ENCODE data around the gene CNPY2. TPM values are rescaled to one million over a fixed set of nuclear protein-coding genes. Genes with fewer than 3 reads are reported as not detected.

The CNPY2 gene
- total and polyA plus RNA-seq, 2 of the 13 experiments (the other 11 are each of a cell fraction or from before 2014, with no cell fraction given) = 285 to 356 TPM

DNA sequence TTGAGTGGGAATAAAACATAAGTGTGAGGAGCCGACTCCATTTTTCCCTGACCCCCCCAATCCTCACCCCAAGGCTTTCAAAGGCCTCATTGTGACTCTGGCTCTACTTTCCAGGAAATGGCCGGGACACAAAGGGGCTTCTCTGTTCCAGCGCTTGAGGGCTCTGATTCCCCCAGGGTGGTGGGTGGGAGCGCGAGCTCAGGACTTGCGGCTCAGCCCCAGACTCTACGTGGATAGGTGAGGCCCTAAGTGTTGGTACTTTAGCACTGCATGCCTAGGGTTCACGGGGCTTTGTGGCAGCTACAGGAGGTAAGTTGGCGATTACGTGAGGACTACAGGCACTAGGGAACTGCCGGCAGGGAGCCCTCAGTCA is 553 bp downstream of the CNPY2 start:
- Histone ChIP-seq H4K20me1 (ENCODE audit: insufficient read depth, low read length) (no peaks in the 10 kb centered on the region), H3K9ac (ENCODE audit: insufficient read depth, low read depth, low read length) (peak overlapping the region; percentile 93), H3K4me1 (ENCODE audit: insufficient read depth, low read length) (peaks cover 24% of the 10 kb centered on the region), H3K27ac (ENCODE audit: extremely low read length, insufficient read depth, low read length) (peak overlapping the region; percentile 83), H3K4me3 (replicated peaks in 1 of 3; ENCODE audit: insufficient read depth in 1 of 3, low read depth in 2 of 3, low read length in 3 of 3) (peak overlapping the region; percentile 83 to 90 (median 84)), H3K9me3 (ENCODE audit: low read length) (no peaks in the 10 kb centered on the region), H2AFZ (ENCODE audit: low read length) (no peak overlapping the region), H3K79me2 (ENCODE audit: insufficient read depth, low read length) (peaks cover 17% of the 10 kb centered on the region), H3K27me3 (ENCODE audit: control insufficient read depth in 1 of 2, insufficient read depth in 2 of 2, low read length in 2 of 2) (no peaks in the 10 kb centered on the region; a peak in 1 of 5 replicates), H3K36me3 (replicated peaks in 1 of 2; ENCODE audit: control insufficient read depth in 1 of 2, insufficient read depth in 2 of 2, low read length in 2 of 2) (peaks cover 9 to 19% of the 10 kb centered on the region in 2 experiments), H3K4me2 (ENCODE audit: low read depth, low read length) (peak overlapping the region; percentile 92)
- no peak for DNase-seq (ENCODE audit: low spot score)
- CTCF ChIA-PET (ENCODE audit: low intra/inter-chr PET ratio, low total read pairs) = no interaction called here
- WGBS (ENCODE audit: low lambda C conversion rate) = 0% methylated on average over 6 of the region's 11 CpGs
- intact Hi-C loops (cut with micrococcal nuclease; ENCODE audit: unreplicated experiment) = no loop called here
- in situ Hi-C loops (cut with HindIII; ENCODE audit: extremely low pct_ligation_motif_present, low pct_unique_long_range_greater_than_20kb) = loop anchor here (5.0 kb wide), 1 partner anchor 147 kb away; no protein-coding TSS in a partner anchor
- BruUV-seq (replicated peaks) = TSS peak; percentile 82
- POLR2A ChIA-PET = interaction anchor here (0.5 to 3.8 kb wide), 35 partner anchors 8 to 321 kb away, joined by 3 to 71 read pairs (median 6); partner anchors contain the start of genes ANKRD52, APOF, COQ10A and GLS2
- peak; percentile 5 for ATAC-seq
- no peak for FAIRE-seq
- TF ChIP-seq MZF1 (CRISPR knock-in tag; IDR thresholded peaks at IDR 0.05; ENCODE audit: borderline replicate concordance) = 0 out of 2 replicates have a peak, but pooled peaks have one; percentile 11
- TF ChIP-seq ZNF367 (CRISPR knock-in tag; IDR thresholded peaks at IDR 0.05; ENCODE audit: borderline replicate concordance) = no peak
- no peak for TF ChIP-seq NONO (IDR thresholded peaks at IDR 0.05)
- no peak for TF ChIP-seq NONO (CRISPR knock-in tag; conservative IDR thresholded peaks at IDR 0.05)
- 0 out of 2 replicates have a peak, but pooled peaks have one; percentile 14 for TF ChIP-seq ZNF564 (CRISPR knock-in tag; IDR thresholded peaks at IDR 0.05)
- peak; percentile 84 for TF ChIP-seq BCL6 (CRISPR knock-in tag; IDR thresholded peaks at IDR 0.05)
- TF ChIP-seq, protein P1, sequence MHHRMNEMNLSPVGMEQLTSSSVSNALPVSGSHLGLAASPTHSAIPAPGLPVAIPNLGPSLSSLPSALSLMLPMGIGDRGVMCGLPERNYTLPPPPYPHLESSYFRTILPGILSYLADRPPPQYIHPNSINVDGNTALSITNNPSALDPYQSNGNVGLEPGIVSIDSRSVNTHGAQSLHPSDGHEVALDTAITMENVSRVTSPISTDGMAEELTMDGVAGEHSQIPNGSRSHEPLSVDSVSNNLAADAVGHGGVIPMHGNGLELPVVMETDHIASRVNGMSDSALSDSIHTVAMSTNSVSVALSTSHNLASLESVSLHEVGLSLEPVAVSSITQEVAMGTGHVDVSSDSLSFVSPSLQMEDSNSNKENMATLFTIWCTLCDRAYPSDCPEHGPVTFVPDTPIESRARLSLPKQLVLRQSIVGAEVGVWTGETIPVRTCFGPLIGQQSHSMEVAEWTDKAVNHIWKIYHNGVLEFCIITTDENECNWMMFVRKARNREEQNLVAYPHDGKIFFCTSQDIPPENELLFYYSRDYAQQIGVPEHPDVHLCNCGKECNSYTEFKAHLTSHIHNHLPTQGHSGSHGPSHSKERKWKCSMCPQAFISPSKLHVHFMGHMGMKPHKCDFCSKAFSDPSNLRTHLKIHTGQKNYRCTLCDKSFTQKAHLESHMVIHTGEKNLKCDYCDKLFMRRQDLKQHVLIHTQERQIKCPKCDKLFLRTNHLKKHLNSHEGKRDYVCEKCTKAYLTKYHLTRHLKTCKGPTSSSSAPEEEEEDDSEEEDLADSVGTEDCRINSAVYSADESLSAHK (CRISPR knock-in tag; IDR thresholded peaks at IDR 0.05; ENCODE audit: borderline replicate concordance) = 0 out of 2 replicates have a peak, but pooled peaks have one; percentile 9
- TF ChIP-seq, protein P2, sequence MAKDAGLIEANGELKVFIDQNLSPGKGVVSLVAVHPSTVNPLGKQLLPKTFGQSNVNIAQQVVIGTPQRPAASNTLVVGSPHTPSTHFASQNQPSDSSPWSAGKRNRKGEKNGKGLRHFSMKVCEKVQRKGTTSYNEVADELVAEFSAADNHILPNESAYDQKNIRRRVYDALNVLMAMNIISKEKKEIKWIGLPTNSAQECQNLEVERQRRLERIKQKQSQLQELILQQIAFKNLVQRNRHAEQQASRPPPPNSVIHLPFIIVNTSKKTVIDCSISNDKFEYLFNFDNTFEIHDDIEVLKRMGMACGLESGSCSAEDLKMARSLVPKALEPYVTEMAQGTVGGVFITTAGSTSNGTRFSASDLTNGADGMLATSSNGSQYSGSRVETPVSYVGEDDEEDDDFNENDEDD (CRISPR knock-in tag; IDR thresholded peaks at IDR 0.05; ENCODE audit: borderline replicate concordance) = no peak
- 0 out of 2 replicates have a peak, but pooled peaks have one; percentile 28 for TF ChIP-seq ZNF138 (CRISPR knock-in tag; IDR thresholded peaks at IDR 0.05; ENCODE audit: low read depth)
- TF ChIP-seq, protein P3, sequence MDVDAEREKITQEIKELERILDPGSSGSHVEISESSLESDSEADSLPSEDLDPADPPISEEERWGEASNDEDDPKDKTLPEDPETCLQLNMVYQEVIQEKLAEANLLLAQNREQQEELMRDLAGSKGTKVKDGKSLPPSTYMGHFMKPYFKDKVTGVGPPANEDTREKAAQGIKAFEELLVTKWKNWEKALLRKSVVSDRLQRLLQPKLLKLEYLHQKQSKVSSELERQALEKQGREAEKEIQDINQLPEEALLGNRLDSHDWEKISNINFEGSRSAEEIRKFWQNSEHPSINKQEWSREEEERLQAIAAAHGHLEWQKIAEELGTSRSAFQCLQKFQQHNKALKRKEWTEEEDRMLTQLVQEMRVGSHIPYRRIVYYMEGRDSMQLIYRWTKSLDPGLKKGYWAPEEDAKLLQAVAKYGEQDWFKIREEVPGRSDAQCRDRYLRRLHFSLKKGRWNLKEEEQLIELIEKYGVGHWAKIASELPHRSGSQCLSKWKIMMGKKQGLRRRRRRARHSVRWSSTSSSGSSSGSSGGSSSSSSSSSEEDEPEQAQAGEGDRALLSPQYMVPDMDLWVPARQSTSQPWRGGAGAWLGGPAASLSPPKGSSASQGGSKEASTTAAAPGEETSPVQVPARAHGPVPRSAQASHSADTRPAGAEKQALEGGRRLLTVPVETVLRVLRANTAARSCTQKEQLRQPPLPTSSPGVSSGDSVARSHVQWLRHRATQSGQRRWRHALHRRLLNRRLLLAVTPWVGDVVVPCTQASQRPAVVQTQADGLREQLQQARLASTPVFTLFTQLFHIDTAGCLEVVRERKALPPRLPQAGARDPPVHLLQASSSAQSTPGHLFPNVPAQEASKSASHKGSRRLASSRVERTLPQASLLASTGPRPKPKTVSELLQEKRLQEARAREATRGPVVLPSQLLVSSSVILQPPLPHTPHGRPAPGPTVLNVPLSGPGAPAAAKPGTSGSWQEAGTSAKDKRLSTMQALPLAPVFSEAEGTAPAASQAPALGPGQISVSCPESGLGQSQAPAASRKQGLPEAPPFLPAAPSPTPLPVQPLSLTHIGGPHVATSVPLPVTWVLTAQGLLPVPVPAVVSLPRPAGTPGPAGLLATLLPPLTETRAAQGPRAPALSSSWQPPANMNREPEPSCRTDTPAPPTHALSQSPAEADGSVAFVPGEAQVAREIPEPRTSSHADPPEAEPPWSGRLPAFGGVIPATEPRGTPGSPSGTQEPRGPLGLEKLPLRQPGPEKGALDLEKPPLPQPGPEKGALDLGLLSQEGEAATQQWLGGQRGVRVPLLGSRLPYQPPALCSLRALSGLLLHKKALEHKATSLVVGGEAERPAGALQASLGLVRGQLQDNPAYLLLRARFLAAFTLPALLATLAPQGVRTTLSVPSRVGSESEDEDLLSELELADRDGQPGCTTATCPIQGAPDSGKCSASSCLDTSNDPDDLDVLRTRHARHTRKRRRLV (CRISPR knock-in tag; IDR thresholded peaks at IDR 0.05) = 0 out of 2 replicates have a peak, but pooled peaks have one; percentile 63
- TF ChIP-seq, protein P4, sequence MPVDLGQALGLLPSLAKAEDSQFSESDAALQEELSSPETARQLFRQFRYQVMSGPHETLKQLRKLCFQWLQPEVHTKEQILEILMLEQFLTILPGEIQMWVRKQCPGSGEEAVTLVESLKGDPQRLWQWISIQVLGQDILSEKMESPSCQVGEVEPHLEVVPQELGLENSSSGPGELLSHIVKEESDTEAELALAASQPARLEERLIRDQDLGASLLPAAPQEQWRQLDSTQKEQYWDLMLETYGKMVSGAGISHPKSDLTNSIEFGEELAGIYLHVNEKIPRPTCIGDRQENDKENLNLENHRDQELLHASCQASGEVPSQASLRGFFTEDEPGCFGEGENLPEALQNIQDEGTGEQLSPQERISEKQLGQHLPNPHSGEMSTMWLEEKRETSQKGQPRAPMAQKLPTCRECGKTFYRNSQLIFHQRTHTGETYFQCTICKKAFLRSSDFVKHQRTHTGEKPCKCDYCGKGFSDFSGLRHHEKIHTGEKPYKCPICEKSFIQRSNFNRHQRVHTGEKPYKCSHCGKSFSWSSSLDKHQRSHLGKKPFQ (CRISPR knock-in tag; IDR thresholded peaks at IDR 0.05; ENCODE audit: insufficient replicate concordance) = peak; percentile 61
- TF ChIP-seq ZBTB42 (CRISPR knock-in tag; IDR thresholded peaks at IDR 0.05) = 0 out of 2 replicates have a peak, but pooled peaks have one; percentile 16
- TF ChIP-seq SRSF1 (optimal IDR thresholded peaks at IDR 0.05; ENCODE audit: low read depth, low read length) = peak; percentile 16

All from HepG2 (cell line).